Glomerular visceral epithelial cell (primary cell): ENCODE measurements around the gene CELSR3.

Experiments used
- DNase-seq: peaks from one replicate; pipeline ENCODE4 v3.0.0-alpha.2; 2016; ENCODE audit errors: extremely low spot score

The CELSR3 gene

GRCh38 chr3:48685603-48686511 lies 23.2 kb upstream of the CELSR3 start, which contains the start of gene NCKIPSD:
NCKIPSD (minus strand) TSS chr3:48685915; CDS start chr3:48685807, 108 bp downstream.
- DNase-seq, result peak; percentile 86

- no peak for DNase-seq
Measured at GRCh38 chr3:48685293-48685602, 22.6 kb upstream of the CELSR3 start.

GRCh38 chr3:48684480-48685143 lies 21.9 kb upstream of the CELSR3 start:
- no peak for DNase-seq

- DNase-seq, result no peak
Measured at GRCh38 chr3:48684054-48684349, 21.3 kb upstream of the CELSR3 start.

GRCh38 chr3:48682786-48683185 lies 20.1 kb upstream of the CELSR3 start:
- DNase-seq, result no peak

- DNase-seq, result no peak
Measured at GRCh38 chr3:48681974-48682610, 19.4 kb upstream of the CELSR3 start.

GRCh38 chr3:48681541-48681880 lies 18.8 kb upstream of the CELSR3 start:
- DNase-seq, result no peak

- DNase-seq, result no peak
Measured at GRCh38 chr3:48680811-48681540, 18.3 kb upstream of the CELSR3 start.

- DNase-seq, result no peak
Measured at GRCh38 chr3:48679411-48680391, 17.0 kb upstream of the CELSR3 start.

GRCh38 chr3:48678566-48679380 lies 16.1 kb upstream of the CELSR3 start:
- DNase-seq, result no peak

- no peak for DNase-seq
Measured at GRCh38 chr3:48678056-48678455, 15.4 kb upstream of the CELSR3 start.

GRCh38 chr3:48674505-48674904 lies 11.8 kb upstream of the CELSR3 start:
- no peak for DNase-seq

GRCh38 chr3:48672522-48672921 lies 9.8 kb upstream of the CELSR3 start:
- DNase-seq, result no peak

GRCh38 chr3:48664929-48665328 lies 2.2 kb upstream of the CELSR3 start:
- DNase-seq, result no peak

- no peak for DNase-seq
Measured at GRCh38 chr3:48664313-48664644, 1.6 kb upstream of the CELSR3 start.

- peak; percentile 98 for DNase-seq
Measured at GRCh38 chr3:48663489-48664312, 1.0 kb upstream of the CELSR3 start.

GRCh38 chr3:48662145-48662752 lies 437 bp downstream of the CELSR3 start:
- no peak for DNase-seq

- DNase-seq, result peak; percentile 65
Measured at GRCh38 chr3:48661501-48662144, 1.1 kb downstream of the CELSR3 start.
